Esophagus (tissue), 2 donors: ENCODE results near the gene REXO4. TPM values are rescaled to one million over a fixed set of nuclear protein-coding genes. Genes with fewer than 3 reads are reported as not detected.

ENCODE experiments used
- H3K27ac ChIP-seq, 2 donors: one replicate each; pipeline ENCODE4 v1.5.1; 2013; ENCODE audit warnings: low read depth in 2 of 2, mild to moderate bottlenecking in 2 of 2, inconsistent platforms in 1 of 2, low read length in 1 of 2, moderate library complexity in 1 of 2
- H3K27me3 ChIP-seq, 2 donors: one replicate each; pipeline ENCODE4 v1.6.1; 2013; ENCODE audit warnings: low read length in 2 of 2, control low read depth in 1 of 2, mild to moderate bottlenecking in 1 of 2; ENCODE audit not compliant: insufficient read depth in 2 of 2, control insufficient read depth in 1 of 2
- H3K36me3 ChIP-seq, 2 donors: one replicate each; pipeline ENCODE4 v1.6.1; 2013; ENCODE audit warnings: low read length in 1 of 2; ENCODE audit not compliant: control insufficient read depth in 2 of 2, insufficient read depth in 2 of 2
- H3K4me1 ChIP-seq, 2 donors: one replicate each; pipeline ENCODE4 v1.6.1; 2013; ENCODE audit warnings: low read length in 1 of 2; ENCODE audit not compliant: control insufficient read depth in 2 of 2, insufficient read depth in 2 of 2
- H3K4me3 ChIP-seq, 2 donors: one replicate each; pipeline ENCODE4 v1.5.1; 2013; ENCODE audit warnings: low read length in 2 of 2, mild to moderate bottlenecking in 2 of 2, low read depth in 1 of 2, moderate library complexity in 1 of 2
- H3K9me3 ChIP-seq, 2 donors: one replicate each; pipeline ENCODE4 v1.6.1; 2013; ENCODE audit warnings: mild to moderate bottlenecking in 2 of 2, low read depth in 1 of 2, low read length in 1 of 2, moderate library complexity in 1 of 2; ENCODE audit not compliant: control insufficient read depth in 2 of 2, insufficient read depth in 1 of 2
- WGBS, 2 donors: extraction: QIAGEN DNeasy Blood & Tissue Kit; methylation state at CpG; one replicate each; pipeline ENCODE4 v1.1.7; 2013; 5-methylcytosine and 5-hydroxymethylcytosine counted together
- polyA plus RNA-seq, 2 donors: library from polyadenylated mRNA; stranded (reverse); fragments of 200-250 nt; gene quantifications; one replicate each; pipeline ENCODE4 v1.2.3, GENCODE V29; 2013
- donor health status: healthy with polysubstance abuse.
- donor health status: Bipolar disorder and iron deficiency.

The REXO4 gene
- polyA plus RNA-seq, 2 donors: 10.6 to 15.2 TPM

DNA sequence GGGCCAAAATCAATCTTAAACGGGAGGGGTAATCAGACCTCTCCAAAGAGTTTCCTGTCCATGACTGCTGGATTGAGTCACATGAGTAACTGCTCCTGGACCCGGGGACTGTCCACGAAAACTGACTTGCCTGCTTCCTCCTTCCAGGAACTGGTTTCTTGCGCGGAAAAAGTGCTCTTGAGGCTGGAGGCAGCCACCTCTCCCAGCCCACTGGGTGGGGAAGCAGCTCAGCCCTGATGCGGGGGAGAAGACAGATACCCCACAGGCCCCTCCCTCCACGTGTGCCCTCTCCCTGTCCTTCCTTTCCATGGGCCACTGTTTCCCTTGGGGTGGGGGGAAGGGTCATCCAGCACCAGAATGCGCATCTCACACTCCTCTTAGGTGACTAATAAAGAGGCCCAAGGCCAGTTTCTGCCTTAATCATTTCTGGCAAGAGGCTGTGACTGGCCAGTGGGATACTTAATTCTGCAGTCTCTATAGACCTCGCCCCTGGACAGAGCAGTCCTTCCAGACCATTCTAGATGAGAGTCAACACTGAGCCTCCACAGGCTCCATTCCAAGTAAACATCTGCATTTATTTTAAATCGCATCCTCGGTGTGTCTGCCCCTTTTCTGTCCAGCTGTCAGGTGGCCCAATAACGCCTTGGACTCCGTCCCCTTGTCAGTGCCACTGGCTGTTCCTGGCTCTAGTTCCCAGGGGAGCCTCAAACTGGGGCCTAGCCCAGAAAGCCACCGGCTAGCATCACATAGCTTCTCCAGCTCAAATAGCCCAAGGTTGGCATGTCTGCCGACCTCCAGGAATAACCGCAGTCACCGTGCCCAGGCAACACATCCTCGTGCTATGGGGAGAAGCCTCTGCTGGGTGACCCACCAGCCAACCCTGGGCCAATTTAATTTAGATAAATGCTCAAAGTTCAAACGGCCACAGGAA is 12.0 kb downstream of the REXO4 start:
- Histone ChIP-seq H3K9me3 (no peaks in the 10 kb centered on the region), H3K36me3 (peaks cover 10 to 46% of the 10 kb centered on the region in 2 donors), H3K27ac (no peak overlapping the region), H3K4me3 (no peak overlapping the region), H3K27me3 (no peaks in the 10 kb centered on the region), H3K4me1 (peaks cover 0 to 5% of the 10 kb centered on the region in 2 donors)
- WGBS, 2 donors: 78% methylated on average over 19 of the region's 19 CpGs

DNA sequence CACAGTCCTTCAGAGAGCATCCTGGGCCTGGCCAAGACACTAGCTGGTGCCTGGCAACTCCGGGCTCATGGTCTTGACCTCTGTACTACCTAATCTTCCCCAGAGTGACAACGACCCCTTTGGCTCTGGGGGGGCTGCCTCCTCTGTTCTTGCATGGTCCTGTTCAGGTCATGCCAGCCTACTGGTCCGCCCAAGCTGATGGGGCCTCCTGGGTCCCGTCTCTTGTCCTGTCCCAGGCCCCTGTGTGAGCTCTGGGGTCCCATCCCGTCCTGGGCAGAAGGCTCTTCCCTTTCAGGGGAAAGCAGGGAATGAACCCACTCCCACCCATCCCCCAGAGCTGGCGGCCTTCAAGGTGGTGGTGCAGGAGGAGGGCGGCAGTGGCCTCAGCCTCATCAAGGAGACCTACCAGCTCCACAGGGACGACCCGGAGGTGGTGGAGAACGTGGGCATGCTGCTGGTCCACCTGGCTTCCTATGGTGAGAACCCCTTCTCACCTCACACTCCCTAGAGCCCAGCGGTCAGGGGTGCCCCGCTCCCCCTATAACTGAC is 13.3 kb downstream of the REXO4 start:
- Histone ChIP-seq H3K4me3 (no peak overlapping the region), H3K27ac (no peak overlapping the region), H3K4me1 (peaks cover 0 to 8% of the 10 kb centered on the region in 2 donors), H3K36me3 (peaks cover 5 to 41% of the 10 kb centered on the region in 2 donors), H3K27me3 (no peaks in the 10 kb centered on the region), H3K9me3 (no peaks in the 10 kb centered on the region)
- 86% methylated on average over 12 of the region's 12 CpGs for WGBS, 2 donors

DNA sequence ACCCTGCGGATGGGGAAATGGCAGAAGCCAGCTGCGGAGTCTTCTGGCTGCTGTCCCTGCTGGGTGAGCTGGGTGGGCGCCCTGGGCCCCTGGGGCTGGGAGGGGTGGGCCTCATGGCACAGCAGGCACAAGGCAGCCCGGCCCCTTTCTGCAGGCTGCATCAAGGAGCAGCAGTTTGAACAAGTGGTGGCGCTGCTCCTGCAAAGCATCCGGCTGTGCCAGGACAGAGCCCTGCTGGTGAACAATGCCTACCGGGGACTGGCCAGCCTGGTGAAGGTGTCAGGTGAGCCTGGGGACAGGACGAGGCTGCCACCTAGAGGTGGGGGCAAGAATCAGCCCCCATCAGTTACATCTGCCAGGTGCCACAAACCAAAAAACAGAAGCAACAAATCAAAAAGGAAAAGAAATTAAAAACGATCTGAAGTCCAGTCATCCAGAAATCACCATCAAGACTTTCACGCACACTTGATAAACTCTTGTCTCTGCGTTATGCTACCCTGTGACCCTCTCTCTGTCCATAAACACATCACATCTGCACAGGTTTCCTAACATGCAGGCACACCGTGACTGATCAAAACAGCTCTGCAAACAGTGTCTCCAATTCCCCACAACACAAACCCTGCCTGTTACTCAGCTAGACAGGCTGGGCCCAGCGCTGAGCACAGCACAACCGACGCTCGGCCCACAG is 13.9 kb downstream of the REXO4 start:
- Histone ChIP-seq H3K36me3 (peaks cover 5 to 41% of the 10 kb centered on the region in 2 donors), H3K27me3 (no peaks in the 10 kb centered on the region), H3K4me3 (no peak overlapping the region), H3K4me1 (peaks cover 0 to 8% of the 10 kb centered on the region in 2 donors), H3K27ac (no peak overlapping the region), H3K9me3 (no peaks in the 10 kb centered on the region)
- 62 to 69% methylated on average over 14 to 16 of the region's 16 CpGs for WGBS, 2 donors

DNA sequence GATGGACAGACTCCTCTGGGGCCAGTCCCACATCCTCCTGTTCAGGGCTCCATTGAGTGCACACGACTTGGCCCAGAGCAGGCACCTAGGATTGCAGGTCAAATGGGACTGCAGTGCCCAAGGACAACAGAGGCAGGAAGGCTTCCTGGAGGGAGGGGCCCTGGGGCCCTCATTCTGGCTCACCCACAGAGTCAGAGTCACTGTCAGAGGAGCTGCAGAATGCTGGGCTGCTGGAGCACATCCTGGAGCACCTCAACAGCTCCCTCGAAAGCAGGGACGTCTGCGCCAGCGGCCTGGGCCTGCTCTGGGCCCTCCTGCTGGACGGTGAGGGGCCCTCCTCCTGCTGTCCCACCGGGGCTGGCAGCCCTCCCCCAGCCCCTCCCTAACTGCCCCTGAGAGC is 15.1 kb downstream of the REXO4 start:
- peaks cover 0 to 8% of the 10 kb centered on the region in 2 donors for H3K4me1 ChIP-seq
- no peaks in the 10 kb centered on the region for H3K9me3 ChIP-seq
- H3K4me3 ChIP-seq: no peak overlapping the region
- H3K27me3 ChIP-seq: no peaks in the 10 kb centered on the region
- H3K27ac ChIP-seq: no peak overlapping the region
- H3K36me3 ChIP-seq: peaks cover 5 to 38% of the 10 kb centered on the region in 2 donors
- 73 to 75% methylated on average over 7 of the region's 7 CpGs for WGBS, 2 donors

DNA sequence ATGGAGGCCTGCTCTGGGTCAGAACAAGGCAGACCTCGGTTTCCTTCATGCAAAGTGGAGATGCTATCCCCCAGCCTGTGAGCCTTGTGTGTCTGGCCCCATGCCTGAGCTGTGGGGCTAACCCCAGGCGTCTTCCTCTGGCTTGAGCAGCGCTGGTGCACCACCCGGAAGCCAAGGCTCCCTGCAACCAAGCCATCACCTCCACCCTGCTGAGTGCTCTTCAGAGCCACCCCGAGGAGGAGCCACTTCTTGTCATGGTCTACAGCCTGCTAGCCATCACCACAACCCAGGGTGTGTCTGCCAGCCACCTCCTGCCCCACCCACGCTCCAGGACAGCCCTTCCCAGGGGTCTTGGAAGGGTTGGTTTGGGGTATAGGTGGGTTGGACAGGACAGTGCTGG is 16.2 kb downstream of the REXO4 start:
- H3K27ac ChIP-seq: no peak overlapping the region
- no peaks in the 10 kb centered on the region for H3K27me3 ChIP-seq
- peaks cover 0 to 4% of the 10 kb centered on the region in 2 donors for H3K4me1 ChIP-seq
- peaks cover 5 to 29% of the 10 kb centered on the region in 2 donors for H3K36me3 ChIP-seq
- no peaks in the 10 kb centered on the region for H3K9me3 ChIP-seq
- no peak overlapping the region for H3K4me3 ChIP-seq
- 71 to 85% methylated on average over 6 of the region's 6 CpGs for WGBS, 2 donors

GRCh38 chr9:133400292-133400691 is 17.5 kb downstream of the REXO4 start:
- Histone ChIP-seq H3K27ac (no peak overlapping the region), H3K4me3 (no peak overlapping the region), H3K4me1 (peaks cover 0 to 2% of the 10 kb centered on the region in 2 donors), H3K36me3 (peaks cover 5 to 23% of the 10 kb centered on the region in 2 donors), H3K9me3 (no peaks in the 10 kb centered on the region), H3K27me3 (no peaks in the 10 kb centered on the region)
- 89 to 90% methylated on average over 12 of the region's 12 CpGs for WGBS, 2 donors

- 56 to 67% methylated on average over 9 of the region's 9 CpGs for WGBS, 2 donors
- no peaks in the 10 kb centered on the region for H3K27me3 ChIP-seq
- peaks cover 0 to 5% of the 10 kb centered on the region in 2 donors for H3K4me1 ChIP-seq
- H3K9me3 ChIP-seq: peaks cover 0 to 3% of the 10 kb centered on the region in 2 donors
- H3K4me3 ChIP-seq: no peak overlapping the region
- H3K27ac ChIP-seq: no peak overlapping the region
- peaks cover 0 to 10% of the 10 kb centered on the region in 2 donors for H3K36me3 ChIP-seq
Observed at GRCh38 chr9:133397895-133398294, 19.9 kb downstream of the REXO4 start.

DNA sequence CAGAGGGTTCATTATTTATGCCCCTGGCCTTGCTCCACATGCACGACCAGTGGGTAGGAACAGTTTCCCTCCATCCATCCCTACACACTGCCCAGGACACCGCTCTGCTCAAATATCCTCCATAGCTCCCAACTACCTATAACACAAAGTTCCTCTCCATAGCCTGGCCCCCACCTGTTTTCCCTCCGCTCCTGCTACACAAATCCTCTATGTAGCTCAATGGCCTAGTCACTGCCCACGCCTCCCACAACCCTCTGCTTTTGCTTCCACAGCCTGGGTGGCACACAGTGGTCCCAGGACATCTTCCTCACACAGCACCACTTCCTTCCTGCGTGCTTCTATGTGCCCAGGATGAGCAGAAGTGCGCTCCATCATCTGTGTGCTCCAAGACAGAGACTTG is 20.4 kb downstream of the REXO4 start:
- no peak overlapping the region for H3K4me3 ChIP-seq
- 73 to 76% methylated on average over 6 of the region's 6 CpGs for WGBS, 2 donors
- H3K4me1 ChIP-seq: peaks cover 0 to 5% of the 10 kb centered on the region in 2 donors
- no peaks in the 10 kb centered on the region for H3K27me3 ChIP-seq
- peaks cover 0 to 3% of the 10 kb centered on the region in 2 donors for H3K9me3 ChIP-seq
- peaks cover 0 to 6% of the 10 kb centered on the region in 2 donors for H3K36me3 ChIP-seq
- no peak overlapping the region for H3K27ac ChIP-seq

- 32 to 33% methylated on average over 14 of the region's 14 CpGs for WGBS, 2 donors
Observed at GRCh38 chr9:133396952-133397351, 20.9 kb downstream of the REXO4 start.

More at GRCh38 chr9:133396952-133397351, 20.9 kb downstream of the REXO4 start:
- H3K36me3 ChIP-seq: peaks cover 0 to 6% of the 10 kb centered on the region in 2 donors
- peaks cover 0 to 3% of the 10 kb centered on the region in 2 donors for H3K9me3 ChIP-seq
- no peaks in the 10 kb centered on the region for H3K27me3 ChIP-seq
- H3K4me3 ChIP-seq: no peak overlapping the region
- peaks cover 0 to 5% of the 10 kb centered on the region in 2 donors for H3K4me1 ChIP-seq
- no peak overlapping the region for H3K27ac ChIP-seq
